Measurements from ENCODE around the gene TRIP12.
A peak's percentile ranks its signal among the peaks of the same experiment; 100 is the strongest.

TRIP12 gene

GRCh38 chr2:229715895-229716507 lies 205.8 kb downstream of the TRIP12 start:
- DNase-seq (ENCODE audit: low read depth) = no peak

- no peak for DNase-seq (ENCODE audit: low read depth)
Observed at GRCh38 chr2:229714736-229715541, 206.9 kb downstream of the TRIP12 start.

DNA sequence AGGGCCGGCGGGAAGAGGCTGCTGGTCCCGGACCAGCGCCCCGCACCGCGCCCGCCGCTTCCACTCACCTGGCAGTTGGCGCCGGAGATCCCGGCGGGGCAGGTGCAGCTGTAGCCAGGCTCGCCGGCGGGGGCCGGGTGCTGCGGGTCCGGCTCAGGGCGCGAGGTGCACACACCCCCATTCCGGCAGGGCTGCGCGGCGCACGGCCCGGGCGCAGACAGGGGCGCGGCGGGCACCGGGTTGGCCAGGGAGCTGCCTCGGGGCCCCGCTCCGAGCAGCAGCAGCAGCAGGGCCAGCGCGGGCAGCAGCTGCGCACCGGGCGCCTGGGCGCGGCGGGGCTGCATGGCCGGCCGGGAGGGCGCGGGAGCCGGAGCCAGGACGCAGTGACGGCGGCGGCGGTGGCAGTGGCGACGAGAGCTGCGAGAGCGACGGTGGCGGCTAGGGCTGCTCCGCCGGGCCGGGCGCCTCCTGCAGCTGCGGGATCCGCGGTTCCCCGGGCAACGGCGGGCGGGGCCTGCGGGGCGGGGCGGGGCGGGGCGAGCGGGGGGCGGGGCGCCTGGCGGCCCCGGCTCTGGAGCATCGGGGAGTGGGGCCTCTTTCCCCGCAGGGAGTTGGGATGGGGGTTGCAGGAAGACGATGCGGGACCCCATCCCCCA lies 207.6 kb downstream of the TRIP12 start, which contains the start of gene DNER:
TSS of gene DNER (minus strand) at position 476 of the 656 bp plus-strand sequence. CDS start at position 344, 132 bp downstream.
- DNase-seq (ENCODE audit: low read depth) = peak; percentile 31

Measured in T follicular helper cell (primary cell).